Activated T-cell treated with anti-CD3 and anti-CD28 coated beads for 48 hours (primary cell): Measurements from ENCODE around the gene CIDEC.

Experiments used
- DNase-seq: peaks from one replicate; pipeline ENCODE4 v3.0.0-alpha.2; 2020; ENCODE audit warnings: low read depth

Gene CIDEC

DNA sequence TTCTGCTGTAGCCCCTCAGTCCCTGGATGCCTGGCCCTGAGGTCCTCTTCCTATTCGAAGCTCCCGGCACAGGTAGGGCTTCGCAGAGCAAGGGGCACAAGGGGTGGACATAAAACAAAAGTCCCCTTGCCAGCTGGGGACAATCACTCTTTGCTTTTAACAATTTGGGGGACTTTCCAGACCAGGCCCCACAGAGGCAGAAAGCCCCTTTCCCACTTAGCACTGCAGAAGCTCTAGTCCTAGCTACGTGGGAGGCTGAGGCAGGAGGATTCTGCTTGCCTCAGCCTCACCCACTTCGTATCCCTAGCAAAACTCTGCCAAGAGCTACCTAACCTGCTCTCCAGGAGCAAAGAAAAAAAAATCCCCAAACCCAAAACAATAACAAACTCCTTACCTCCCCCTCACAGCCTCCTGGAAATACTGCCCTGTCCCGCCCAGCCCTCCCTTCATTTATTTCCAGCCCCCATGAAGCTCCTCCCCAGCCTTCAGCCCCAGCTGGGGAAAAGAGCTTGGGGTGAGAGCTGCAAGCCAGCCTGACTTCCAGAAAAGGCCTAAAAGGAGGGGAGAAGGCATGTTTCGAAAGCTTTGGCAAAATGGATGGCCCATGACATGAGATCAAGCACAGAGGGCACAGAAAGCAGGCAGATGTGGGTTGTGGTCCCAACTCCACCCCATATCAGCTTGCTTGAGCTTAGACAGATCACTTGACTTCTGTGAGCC is at the start of gene CIDEC:
Gene CIDEC, minus strand, starts transcription at position 424 of the 720 bp plus-strand sequence. CDS start 1,767 bp downstream, outside the sequence.
- DNase-seq: no peak

DNA sequence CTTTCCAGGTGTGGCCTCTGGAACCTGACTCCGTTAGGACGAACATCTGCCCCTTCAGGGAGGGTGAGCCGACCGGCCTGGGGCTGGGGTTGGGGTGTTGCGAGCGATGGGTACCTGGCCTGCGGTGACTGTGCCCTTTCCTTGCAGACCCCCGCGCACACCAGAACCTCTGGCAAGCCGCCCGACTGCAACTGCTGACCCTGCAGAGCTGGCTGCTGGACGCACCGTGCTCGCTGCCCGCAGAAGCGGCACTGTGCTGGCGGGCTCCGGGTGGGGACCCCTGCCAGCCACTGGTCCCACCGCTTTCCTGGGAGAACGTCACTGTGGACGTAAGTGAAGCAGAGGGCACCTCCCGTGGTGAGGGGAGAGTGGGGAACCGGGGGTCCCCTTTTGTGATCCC is 48.1 kb upstream of the CIDEC start:
- no peak for DNase-seq

DNA sequence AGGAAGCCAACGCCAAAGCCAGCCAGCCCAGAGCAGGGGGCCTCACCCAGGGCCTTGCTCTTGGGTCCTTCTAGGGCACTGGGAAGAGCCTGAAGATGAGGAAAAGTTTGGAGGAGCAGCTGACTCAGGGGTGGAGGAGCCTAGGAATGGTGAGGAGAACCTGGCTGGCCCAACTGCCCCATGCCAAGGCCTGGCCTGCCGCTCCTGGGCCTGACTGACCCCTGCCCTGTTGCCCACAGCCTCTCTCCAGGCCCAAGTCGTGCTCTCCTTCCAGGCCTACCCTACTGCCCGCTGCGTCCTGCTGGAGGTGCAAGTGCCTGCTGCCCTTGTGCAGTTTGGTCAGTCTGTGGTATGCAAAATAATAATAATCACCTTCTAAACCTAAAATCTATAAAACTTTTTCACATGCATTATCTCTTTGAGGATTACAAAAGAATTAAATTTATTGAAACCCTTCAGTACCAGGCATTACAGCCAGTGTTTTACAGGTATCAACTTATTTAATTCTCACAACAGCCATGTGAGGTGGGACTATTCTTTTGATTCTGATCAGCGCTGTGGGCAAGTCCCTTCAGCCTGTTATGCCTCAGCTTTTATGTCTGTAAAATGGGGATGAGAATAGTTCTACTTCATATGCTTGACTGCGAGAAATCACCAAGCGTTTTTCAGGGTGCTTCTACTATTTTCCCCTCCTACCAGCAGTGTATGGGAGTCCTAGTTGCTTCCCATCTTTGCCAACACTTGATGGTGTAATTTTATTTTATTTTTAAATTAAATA is 38.4 kb upstream of the CIDEC start:
- DNase-seq: no peak

DNA sequence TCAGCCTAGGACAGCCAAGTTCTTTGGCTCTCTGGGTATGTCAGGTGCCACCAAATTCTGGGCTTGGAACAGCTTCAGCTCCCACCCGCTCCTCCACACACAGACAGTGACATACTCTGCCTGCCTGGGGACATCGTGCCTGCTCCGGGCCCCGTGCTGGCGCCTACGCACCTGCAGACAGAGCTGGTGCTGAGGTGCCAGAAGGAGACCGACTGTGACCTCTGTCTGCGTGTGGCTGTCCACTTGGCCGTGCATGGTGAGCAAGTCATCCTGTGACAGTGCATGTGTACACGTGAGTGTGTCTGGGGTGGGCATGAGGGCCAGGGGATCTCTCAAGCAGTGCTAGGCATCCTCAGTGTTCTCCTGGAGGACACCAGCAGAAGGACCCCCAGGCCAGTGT is 37.8 kb upstream of the CIDEC start:
- no peak for DNase-seq

DNA sequence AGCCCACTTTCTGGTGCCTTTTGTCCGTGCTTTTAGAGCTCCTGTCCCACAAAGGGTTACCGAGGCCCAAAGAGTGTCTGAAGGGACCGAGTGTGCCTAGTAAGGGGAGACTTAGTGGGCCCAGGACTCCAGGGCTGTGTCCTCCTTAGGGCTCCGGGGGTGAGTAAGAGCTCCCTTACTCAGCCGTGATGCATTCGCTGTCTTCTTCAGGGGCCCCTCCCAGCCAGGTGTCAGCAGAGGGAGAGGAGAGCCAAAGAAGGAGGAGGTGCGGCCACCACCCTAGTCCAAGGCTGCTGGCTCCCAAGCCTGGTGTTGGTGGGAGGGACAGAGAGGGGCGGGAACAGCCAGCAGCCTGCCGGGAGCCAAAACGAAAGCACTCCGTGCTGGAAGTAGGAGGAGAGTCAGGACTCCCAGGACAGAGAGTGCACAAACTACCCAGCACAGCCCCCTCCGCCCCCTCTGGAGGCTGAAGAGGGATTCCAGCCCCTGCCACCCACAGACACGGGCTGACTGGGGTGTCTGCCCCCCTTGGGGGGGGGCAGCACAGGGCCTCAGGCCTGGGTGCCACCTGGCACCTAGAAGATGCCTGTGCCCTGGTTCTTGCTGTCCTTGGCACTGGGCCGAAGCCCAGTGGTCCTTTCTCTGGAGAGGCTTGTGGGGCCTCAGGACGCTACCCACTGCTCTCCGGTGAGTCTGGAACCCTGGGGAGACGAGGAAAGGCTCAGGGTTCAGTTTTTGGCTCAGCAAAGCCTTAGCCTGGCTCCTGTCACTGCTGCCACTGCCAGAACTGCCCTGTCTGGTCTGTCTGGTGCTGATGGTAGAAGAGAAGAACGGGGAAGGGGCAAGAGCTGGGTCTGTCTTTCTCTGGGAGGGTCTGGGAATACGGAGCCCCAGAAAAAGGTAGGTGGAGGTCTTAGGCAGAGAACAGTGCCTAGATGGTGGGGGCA is 37.0 kb upstream of the CIDEC start, which contains the start of gene IL17RC:
Gene IL17RC, plus strand, starts transcription at position 365 of the 947 bp plus-strand sequence. Its CDS starts 218 bp downstream, at position 583.
- peak; percentile 36 for DNase-seq

DNA sequence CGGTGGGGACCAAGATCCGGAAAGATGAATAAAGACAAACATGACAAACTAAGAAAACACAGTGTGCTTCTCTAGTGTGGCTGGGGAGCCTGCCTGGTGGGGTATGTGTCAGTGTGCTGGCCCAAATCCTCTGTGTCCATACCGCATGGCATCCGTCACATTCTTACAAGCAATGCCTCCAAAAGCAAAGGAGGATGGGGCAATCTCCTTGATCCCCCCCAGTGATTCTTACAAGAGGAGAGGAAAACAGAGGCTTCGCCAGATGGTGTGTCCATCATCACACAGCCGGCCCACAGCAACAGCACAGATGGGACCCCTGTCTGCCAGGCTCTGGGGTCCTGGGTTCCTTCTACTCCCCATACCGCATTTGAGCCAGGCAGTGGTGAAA is 36.3 kb upstream of the CIDEC start:
- no peak for DNase-seq

DNA sequence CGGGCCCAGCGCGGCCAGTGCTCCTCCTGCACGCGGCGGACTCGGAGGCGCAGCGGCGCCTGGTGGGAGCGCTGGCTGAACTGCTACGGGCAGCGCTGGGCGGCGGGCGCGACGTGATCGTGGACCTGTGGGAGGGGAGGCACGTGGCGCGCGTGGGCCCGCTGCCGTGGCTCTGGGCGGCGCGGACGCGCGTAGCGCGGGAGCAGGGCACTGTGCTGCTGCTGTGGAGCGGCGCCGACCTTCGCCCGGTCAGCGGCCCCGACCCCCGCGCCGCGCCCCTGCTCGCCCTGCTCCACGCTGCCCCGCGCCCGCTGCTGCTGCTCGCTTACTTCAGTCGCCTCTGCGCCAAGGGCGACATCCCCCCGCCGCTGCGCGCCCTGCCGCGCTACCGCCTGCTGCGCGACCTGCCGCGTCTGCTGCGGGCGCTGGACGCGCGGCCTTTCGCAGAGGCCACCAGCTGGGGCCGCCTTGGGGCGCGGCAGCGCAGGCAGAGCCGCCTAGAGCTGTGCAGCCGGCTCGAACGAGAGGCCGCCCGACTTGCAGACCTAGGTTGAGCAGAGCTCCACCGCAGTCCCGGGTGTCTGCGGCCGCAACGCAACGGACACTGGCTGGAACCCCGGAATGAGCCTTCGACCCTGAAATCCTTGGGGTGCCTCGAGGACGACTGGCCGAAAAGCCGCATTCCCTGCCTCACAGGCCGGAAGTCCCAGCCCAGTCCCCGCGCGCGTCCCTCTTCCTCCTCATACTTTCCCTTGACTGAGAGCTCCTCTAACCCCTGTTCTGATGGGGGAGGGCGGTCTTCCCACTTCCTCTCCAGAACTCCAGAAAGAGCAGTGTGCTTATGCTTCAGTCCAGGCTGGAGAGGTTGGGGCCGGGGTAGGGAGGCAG is 35.4 kb upstream of the CIDEC start:
- peak; percentile 26 for DNase-seq

DNA sequence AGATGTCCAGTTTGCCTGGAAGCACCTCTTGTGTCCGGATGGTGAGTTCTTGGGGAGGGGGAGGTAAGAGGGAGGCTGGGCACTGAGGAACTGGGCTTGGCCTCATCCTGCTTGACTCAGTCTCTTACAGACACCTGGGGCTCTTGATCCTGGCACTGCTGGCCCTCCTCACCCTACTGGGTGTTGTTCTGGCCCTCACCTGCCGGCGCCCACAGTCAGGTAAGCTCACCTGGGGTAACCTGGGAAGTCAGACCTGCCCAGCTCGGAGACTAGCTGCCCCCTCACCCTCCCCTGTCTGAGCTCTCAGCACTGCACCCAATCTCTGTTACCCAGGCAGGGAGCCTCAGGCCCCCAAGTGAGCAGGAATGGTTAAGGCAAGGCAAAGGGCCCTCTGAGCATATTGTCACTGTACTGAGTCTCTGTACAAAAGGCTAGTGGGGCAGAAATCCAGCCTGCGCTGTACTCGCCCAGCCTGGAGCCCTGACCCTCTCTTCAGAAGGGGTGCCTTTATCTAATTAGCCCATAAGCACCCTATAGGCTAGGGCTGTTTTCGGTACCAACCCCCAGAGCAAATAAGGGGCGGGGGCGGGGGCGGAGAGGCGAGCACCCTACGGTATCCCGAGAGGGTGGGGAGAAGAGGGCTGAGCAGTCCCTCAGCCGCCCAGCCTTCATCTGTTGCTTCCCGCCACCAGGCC is 34.7 kb upstream of the CIDEC start:
- DNase-seq: no peak

DNA sequence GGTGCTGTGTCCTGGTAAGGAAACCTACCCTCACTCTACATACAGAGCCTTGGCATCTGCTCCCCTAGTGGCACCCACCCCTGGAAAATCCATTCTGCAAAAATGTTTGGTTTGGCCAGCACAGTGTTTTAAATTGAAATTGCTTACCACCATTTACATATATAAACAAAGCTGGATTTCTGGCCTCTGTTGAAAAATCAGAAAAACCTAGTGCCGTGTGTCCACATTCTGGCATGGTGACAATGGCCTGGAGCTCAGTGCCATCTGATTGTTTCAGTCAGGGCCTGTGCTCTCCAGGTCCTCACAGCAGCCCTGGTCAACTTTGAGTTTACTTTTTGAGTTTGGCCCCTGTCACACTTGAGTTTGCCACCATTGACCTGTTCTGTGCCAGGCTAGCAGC is 34.0 kb upstream of the CIDEC start:
- DNase-seq: no peak

GRCh38 chr3:9913601-9914000 is 33.5 kb upstream of the CIDEC start:
- no peak for DNase-seq

DNA sequence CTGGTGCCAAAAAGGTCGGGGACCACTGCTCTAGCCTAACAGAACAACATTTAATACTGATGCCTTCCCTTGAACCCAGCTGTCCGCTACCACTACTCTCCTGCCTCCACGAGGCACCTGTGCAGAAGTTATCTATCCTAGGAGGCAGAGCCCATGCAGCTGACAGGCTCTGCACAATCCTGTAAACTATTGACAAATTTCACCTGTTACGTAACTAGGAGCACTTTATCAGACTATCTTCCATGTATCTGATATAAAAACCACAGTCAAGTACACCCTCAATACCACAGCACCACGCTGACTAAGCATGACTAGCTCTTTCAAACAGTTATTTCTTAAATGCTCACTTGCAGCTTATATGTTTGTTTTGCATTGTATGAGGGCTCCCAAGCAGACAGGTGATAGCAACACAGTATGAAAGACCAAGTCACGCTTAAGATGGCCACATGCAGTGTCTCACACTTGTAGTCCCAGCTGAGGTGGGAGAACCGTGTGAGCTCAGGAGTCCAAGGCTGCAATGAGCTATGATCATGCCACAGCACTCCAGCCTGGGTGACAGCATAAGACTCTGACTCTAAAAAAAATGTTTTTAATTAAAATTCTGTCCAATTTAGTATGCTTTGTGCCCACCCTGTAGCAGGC is 32.4 kb upstream of the CIDEC start:
- no peak for DNase-seq

GRCh38 chr3:9911863-9912262 is 31.8 kb upstream of the CIDEC start:
- no peak for DNase-seq

DNA sequence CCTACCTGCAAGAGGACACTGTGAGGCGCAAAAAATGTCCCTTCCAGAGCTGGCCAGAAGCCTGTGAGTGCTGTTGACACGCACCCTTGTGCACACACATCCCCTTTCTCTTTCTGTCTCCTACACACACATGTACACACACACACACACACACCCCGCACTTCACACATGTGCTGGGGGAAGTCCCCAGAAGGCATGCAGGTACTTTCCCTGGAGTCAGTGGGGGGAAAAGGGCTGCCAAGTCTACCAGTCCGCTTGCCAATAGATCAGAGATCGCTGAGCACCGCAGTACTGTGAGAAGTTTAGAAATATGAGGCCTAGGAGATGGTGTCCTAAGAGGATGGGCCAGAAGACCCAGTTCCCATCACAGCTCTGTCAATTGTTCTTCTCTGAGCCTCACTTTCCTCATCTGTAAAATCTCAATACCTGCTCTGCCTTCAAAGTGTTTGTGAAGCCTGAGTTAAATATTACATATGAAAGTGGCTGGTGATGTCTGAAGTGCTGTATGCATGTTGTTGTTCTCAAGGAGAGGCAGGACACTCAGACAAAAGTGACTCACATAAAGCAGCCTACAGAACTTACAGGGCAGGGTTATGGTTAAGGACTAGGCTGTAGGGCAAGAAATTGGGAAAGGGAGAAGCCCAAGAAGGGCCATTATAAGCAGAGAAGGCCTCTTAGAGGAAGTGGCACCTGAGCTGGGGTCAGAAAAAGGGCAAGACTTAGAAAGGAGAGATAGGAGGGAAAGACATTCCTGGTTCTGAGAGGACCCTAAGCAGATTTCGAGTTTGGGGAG is 29.4 kb upstream of the CIDEC start:
- no peak for DNase-seq

GRCh38 chr3:9908286-9908685 is 28.2 kb upstream of the CIDEC start:
- no peak for DNase-seq

GRCh38 chr3:9906480-9906879 is 26.4 kb upstream of the CIDEC start:
- DNase-seq: no peak

DNA sequence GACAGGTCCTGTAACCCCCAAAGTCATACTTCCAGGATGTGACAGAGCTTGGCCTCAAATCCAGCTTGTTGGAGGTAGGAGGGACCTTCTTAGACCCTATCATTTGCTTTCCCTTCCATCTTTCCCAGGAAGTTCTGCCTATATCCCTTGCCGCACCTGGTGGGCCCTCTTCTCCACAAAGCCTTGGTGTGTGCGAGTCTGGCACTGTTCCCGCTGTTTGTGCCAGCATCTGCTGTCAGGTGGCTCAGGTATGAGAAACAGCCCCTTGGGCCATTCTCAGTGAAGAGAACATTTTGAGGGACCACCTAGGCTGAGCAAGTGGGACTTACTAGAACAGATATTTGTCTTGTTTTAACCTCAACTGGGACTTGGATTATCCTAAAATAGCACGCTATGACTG is 23.9 kb upstream of the CIDEC start:
- DNase-seq: no peak

DNA sequence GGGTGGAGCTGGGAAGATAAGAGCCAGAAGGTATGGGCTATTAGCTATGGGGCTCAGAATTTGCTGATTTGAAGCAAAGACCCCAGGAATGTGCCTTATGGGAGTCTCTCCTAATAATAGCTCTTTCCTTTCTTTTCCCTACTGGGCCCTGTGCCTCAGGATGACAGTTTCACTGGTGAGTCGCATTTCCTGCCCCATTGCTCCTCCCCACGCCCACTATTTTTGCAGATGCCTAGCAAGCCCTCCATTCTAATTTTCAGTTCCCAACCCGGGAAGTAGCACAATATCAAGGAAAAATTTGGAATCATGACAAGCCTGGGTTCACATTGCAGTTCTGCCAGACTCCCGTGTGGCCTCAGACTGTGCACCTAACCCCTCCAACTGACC is 23.2 kb upstream of the CIDEC start:
- no peak for DNase-seq

DNA sequence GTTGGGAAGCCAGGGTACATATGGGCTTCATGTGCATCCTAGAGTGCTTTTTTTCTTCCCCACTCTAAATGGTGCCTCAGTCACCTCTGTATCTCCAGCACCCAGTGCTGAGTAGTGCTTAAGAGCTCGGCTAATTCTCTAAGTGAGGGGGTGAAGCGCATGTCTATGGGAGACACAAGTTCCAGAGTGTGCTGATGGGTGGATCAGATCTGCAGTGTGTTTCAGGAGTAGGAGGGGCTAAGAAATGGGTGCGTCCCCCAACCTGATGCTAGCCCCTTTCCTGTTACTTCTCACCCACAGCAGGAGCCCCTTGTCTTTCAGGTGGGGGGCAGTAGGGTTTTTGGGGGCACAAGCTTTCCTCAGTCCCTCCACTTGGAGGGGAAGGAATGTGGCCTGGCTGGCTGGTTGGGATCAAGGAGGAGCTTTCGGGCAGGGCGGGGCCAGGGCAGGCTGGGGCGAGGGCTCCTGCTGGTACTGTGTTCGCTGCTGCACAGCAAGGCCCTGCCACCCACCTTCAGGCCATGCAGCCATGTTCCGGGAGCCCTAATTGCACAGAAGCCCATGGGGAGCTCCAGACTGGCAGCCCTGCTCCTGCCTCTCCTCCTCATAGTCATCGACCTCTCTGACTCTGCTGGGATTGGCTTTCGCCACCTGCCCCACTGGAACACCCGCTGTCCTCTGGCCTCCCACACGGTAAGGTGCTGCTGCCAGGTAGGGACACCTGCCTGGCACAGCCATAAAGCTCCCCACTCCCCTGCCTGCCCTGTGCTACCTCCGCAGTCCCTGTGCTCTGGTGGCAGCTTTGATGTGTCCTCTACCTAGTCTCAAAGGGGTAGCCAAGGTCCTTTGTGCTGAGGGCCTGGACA is 22.6 kb upstream of the CIDEC start, which contains the start of gene IL17RE:
Gene IL17RE, plus strand, starts transcription at position 477 of the 866 bp plus-strand sequence. Its CDS starts 85 bp downstream, at position 562.
- no peak for DNase-seq
